Stimulated activated CD4-positive, alpha-beta T cell treated with anti-CD3 and anti-CD28 coated beads, Interleukin-4, amount 100 ng/mL, for 24 hours (primary cell): ENCODE data around the gene SSX4.
"Not testable (repeated sequence)": the region's sequence is repeated elsewhere in the genome, so short reads cannot be mapped to it uniquely, and the experiment has no call there.

Experiments
- DNase-seq: peaks from one replicate; pipeline ENCODE4 v3.0.0-alpha.2; 2020

The SSX4 gene, protein sequence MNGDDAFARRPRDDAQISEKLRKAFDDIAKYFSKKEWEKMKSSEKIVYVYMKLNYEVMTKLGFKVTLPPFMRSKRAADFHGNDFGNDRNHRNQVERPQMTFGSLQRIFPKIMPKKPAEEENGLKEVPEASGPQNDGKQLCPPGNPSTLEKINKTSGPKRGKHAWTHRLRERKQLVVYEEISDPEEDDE

DNA sequence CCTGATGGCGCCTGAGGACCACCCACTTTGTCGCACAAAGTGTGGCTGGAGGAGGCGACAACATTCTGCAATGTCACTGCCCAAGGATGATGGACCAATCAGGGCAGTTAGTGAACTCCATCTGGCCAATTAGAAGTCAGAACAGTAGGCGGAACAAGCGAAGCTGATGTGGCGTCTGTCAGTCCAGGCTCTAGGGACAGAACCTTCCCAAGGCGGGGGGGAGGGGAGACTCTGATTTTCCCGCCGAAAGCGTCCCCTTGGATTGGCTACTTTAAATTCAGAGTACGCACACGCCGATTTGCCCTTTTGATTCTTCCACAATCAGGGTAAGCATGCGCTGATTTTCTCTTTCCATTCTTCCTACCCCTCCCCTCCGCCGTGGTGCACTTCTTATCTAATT lies at the start of gene SSX4:
Gene SSX4 (plus strand): TSS at position 301 of the 400 bp plus-strand sequence. CDS start 515 bp downstream, outside the sequence.
- not testable (repeated sequence) for DNase-seq

DNA sequence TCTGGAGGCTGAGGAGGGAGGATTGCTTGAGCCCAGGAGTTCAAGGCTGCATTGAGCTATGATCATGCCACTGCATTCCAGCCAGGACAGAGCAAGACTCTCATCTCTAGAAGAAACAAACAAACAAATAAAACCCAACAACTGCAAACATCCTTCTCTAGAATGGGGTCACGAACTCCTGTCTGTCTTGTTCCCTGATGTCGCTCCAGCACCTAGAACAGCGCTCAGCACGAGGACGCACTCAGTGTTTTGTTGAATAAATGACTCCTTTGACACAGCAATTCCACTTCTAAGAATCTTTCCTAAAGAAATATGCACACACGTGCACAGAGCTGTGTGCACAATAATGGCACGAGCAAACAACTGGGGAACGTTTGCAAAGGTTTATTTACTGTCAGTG lies 37.3 kb upstream of the SSX4 start:
- not testable (repeated sequence) for DNase-seq

DNA sequence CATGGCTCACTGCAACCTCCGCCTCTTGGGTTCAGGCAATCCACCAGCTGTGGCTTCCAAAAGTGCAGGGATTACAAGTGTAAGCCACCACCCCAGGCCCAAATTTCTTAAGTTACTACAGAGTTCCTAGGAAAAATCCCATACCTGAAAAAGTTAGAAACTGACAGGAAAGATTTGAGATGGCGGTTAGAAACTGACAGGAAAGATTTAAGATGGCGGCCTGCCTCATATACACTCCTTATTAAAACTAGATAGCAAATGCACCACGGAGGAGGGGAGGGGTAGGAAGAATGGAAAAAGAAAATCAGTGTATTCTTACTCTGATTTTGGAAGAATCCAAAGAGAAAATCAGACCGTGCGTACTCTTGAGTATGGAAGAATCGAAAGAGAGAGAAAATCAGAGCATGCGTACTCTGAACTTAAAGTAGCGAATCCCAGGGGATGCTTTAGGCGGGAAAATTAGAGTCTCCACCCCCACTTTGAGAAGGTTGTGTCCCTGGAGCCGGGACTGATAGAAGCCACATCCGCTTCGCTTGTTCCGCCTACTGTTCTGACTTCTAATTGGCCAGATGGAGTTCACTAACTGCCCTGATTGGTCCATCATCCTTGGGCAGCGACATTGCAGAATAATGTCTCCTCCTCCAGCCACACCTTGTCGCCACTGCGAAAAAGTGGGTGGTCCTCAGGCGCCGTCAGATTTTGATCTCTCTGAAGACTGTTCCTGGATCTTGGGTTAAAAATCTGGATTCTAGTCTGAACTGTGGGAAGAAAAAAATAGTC lies 26.8 kb upstream of the SSX4 start, which contains the start of gene SSX3:
Gene SSX3 (minus strand): TSS at position 389 of the 780 bp plus-strand sequence. CDS start 1,454 bp downstream, outside the sequence.
- DNase-seq: not testable (repeated sequence)

DNA sequence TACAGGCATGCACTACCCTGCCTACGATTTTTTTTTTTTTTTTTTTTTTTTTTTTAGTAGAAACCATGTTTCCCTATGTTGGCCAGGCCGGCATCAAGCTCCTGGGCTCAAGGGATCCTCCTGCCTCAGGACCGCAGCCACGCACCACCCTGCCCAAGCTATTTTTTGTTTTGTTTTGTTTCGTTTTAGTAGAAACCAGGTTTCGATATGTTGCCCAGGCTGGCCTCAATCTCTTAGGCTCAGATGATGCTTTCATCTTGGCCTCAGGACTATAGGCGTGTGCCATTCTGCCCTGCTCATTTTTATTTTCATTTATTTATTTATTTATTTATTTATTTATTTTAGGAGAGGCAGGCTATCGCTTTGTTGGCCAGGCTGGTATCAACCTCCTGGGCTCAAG lies 25.7 kb upstream of the SSX4 start:
- DNase-seq: no peak

DNA sequence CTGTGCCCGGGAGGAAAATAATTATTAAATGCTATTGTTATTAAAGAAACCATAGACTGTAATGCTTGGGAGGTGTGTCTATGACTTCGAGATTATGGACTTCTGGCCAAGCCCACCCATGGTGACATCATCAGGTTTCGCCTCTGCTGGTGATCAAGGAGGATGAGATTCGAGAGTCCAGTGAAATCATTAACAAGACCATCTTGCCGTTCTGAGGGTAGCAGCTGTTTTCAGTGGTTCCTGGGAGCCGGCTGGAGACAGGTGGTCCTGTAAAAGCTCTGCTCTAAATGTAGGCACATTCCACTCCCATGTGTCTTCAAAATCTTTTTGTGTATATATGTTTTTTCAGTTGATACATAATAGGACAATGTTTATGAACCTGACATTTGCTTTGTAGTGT lies 24.1 kb upstream of the SSX4 start:
- DNase-seq: not testable (repeated sequence)

DNA sequence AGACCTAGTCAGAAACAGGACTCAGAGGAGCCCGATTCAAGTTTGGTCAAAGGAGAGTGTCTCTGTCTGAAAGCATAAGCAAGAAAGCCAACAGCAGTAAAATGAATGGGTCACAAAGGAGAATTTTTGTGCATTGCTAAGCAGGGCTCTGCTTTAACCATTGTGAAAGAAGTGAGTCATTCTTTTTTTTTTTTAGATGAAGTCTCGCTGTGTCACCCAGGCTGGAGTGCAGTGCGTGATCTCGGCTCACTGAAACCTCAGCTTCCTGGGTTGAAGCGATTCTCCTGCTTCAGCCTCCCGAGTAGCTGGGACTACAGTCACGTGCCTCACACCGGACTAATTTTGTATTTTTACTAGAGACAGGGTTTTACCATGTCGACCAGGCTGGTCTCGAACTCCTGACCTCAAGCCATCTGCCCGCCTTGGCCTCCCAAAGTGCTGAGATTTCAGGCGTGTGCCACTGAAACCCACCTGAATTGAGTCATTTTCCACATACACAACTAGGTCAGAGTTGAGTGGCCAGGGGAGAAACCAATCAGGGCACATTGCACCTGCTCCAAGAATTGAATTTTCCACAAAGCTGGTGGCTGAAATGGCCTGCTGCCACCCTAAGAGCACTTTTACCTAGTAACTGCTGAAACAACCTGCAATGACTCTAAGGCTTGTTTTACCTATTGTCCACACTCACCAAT lies 15.5 kb upstream of the SSX4 start:
- DNase-seq: not testable (repeated sequence)

DNA sequence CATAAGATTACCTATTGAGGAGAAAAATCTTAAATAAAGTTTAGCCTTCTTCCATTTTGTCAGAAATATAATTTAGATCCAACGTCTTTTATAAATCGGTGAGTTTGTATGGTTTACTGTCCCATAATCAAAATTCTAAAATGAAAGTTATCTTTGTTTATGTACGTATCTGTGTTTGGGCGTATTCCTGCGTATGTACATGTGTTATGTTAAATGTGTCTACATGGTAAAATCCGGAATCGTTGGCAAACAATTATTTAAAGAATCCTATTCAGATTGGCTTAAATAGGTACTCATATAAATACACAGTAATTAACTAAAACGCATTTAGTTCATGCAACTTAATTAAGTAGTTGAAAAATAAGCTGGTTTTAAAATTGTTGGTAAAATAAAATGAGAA lies 12.9 kb upstream of the SSX4 start:
- not testable (repeated sequence) for DNase-seq

DNA sequence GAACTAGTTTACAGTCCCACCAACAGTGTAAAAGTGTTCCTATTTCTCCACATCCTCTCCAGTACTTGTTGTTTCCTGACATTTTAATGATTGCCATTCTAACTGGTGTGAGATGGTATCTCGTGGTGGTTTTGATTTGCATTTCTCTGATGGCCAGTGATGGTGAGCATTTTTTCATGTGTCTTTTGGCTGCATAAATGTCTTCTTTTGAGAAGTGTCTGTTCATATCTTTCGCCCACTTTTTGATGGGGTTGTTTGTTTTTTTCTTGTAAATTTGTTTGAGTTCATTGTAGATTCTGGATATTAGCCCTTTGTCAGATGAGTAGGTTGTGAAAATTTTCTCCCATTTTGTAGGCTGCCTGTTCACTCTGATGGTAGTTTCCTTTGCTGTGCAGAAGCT lies 13.6 kb downstream of the SSX4 start:
- DNase-seq: not testable (repeated sequence)

DNA sequence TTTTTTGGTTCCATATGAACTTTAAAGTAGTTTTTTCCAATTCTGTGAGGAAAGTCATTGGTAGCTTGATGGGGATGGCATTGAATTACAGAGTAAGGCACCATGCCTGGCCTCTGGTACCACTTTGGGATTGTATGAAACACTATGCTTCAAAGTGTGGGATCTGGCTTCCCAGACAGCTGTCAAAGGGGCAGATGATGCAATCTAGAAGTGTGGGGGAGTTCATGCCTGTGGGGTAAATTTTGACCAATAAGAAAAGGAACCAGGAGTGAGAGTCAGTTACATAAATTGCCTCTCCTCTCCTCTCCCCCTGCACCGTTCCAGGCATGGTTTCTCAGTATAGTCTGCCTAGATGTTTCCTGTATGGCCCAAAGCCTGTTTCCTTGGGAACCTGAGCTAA lies 14.5 kb downstream of the SSX4 start:
- not testable (repeated sequence) for DNase-seq

DNA sequence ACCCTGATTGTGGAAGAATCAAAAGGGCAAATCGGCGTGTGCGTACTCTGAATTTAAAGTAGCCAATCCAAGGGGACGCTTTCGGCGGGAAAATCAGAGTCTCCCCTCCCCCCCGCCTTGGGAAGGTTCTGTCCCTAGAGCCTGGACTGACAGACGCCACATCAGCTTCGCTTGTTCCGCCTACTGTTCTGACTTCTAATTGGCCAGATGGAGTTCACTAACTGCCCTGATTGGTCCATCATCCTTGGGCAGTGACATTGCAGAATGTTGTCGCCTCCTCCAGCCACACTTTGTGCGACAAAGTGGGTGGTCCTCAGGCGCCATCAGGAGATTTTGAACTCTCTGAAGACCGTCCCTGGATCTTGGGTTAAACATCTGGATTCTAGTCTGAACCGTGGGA lies 28.5 kb downstream of the SSX4 start, which contains the start of gene SSX4B:
Gene SSX4B (minus strand): TSS at position 101 of the 400 bp plus-strand sequence. CDS start 588 bp downstream, outside the sequence.
- not testable (repeated sequence) for DNase-seq

DNA sequence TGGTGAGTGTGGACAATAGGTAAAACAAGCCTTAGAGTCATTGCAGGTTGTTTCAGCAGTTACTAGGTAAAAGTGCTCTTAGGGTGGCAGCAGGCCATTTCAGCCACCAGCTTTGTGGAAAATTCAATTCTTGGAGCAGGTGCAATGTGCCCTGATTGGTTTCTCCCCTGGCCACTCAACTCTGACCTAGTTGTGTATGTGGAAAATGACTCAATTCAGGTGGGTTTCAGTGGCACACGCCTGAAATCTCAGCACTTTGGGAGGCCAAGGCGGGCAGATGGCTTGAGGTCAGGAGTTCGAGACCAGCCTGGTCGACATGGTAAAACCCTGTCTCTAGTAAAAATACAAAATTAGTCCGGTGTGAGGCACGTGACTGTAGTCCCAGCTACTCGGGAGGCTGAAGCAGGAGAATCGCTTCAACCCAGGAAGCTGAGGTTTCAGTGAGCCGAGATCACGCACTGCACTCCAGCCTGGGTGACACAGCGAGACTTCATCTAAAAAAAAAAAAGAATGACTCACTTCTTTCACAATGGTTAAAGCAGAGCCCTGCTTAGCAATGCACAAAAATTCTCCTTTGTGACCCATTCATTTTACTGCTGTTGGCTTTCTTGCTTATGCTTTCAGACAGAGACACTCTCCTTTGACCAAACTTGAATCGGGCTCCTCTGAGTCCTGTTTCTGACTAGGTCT lies 43.8 kb downstream of the SSX4 start:
- not testable (repeated sequence) for DNase-seq

DNA sequence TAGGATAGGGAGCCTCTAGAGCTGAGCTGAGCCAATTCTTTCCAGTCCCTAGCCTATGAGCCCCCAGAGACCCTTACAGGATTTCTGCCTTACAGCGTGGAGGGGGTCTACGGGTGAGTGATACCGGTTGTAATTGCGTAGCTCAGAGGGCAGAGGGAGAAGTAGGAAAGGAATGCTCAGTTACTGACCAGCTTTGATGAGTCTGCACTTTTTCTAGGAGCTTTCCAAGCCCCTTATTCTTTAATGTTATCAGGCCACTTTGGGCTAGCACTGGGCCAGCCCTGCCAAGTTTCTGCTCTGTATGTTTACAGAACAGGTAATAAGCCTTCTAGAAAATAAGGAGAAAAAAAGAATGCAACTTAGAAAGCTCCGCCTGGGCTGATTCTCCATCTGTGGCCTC lies 46.3 kb downstream of the SSX4 start:
- DNase-seq: not testable (repeated sequence)

DNA sequence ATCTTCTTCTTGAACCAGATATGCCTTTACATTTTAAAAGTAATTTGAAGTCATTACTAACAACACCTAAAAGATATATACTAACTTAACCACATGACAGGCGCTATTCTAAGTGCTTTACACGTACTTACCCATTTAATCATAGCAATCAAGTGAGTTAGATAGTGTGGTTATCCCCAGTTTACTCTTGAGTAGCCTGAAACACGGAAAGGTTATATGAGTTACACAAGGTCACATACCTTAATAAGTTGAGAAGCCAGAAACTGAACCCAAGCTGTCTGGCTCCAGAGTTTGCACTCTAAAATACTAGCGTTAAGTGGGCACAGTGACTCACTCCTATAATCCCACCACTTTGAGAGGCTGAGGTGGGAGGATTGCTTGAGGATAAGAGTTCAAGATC lies 46.8 kb downstream of the SSX4 start:
- not testable (repeated sequence) for DNase-seq

DNA sequence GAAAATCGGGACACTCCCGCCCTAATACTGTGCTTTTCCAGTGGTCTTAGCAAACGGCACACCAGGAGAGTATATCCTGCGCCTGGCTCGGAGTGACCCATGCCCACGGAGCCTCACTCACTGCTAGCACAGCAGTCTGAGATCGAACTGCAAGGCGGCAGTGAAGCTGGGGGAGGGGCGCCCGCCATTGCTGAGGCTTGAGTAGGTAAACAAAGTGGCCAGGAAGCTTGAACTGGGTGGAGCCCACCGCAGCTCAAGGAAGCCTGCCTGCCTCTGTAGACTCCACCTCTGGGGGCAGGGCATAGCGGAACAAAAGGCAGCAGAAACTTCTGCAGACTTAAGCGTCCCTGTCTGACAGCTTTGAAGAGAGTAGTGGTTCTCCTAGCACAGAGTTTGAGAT lies 50.4 kb downstream of the SSX4 start:
- DNase-seq: not testable (repeated sequence)
